Activated naive CD8-positive, alpha-beta T cell treated with anti-CD3 and anti-CD28 coated beads, Interleukin-2, amount 10 ng/mL, durations not matched to agents 7 days and 5 days (primary cell): ENCODE data around the gene GMPS. TPM values are rescaled to one million over a fixed set of nuclear protein-coding genes. Genes with fewer than 3 reads are reported as not detected.
"Not testable (repeated sequence)": the region's sequence is repeated elsewhere in the genome, so short reads cannot be mapped to it uniquely, and the experiment has no call there.

Experiments used
- ATAC-seq: fragments of 150-1000 bp; cut with Tn5 transposase; one replicate; pipeline ENCODE4 v1.10.0; 2021; ENCODE audit warnings: low read depth, moderate library complexity
- POLR2A ChIA-PET: fragments of 350-600 bp; sonication (Branson Sonifier 250); formaldehyde crosslinking; loops from one replicate; lab custom pipeline; 2021; ENCODE audit warnings: antibody characterized with exemption; lab: Charles Lee
- DNase-seq: peaks from one replicate; pipeline ENCODE4 v3.0.0; 2021
- H3K27ac Mint-ChIP-seq: one replicate; pipeline ENCODE4 v1.8.0; 2022; ENCODE audit warnings: mild to moderate bottlenecking, mixed read lengths
- H3K27me3 Mint-ChIP-seq: one replicate; pipeline ENCODE4 v1.8.0; 2022; ENCODE audit warnings: mild to moderate bottlenecking, moderate library complexity, mixed read lengths
- H3K36me3 Mint-ChIP-seq: one replicate; pipeline ENCODE4 v1.8.0; 2021; ENCODE audit warnings: mild to moderate bottlenecking, mixed read lengths
- H3K4me1 Mint-ChIP-seq: one replicate; pipeline ENCODE4 v1.8.0; 2021; ENCODE audit warnings: mixed read lengths
- H3K4me3 Mint-ChIP-seq: one replicate; pipeline ENCODE4 v1.8.0; 2022; ENCODE audit warnings: mild to moderate bottlenecking, moderate library complexity, mixed read lengths
- H3K9me3 Mint-ChIP-seq: one replicate; pipeline ENCODE4 v1.8.0; 2021; ENCODE audit warnings: mixed read lengths
- total RNA-seq, 2 experiments: library from RNA; stranded (reverse); gene quantifications; one replicate each; pipeline ENCODE4 v1.2.3, GENCODE V29; 2021

GMPS gene
- total RNA-seq, 2 experiments from 2014 or later = 84.0 to 86.8 TPM

- not testable (repeated sequence) for H3K27ac Mint-ChIP-seq, H3K9me3 Mint-ChIP-seq, H3K36me3 Mint-ChIP-seq, DNase-seq, H3K27me3 Mint-ChIP-seq, ATAC-seq, H3K4me3 Mint-ChIP-seq
- POLR2A ChIA-PET = interaction anchor here (2.8 kb wide), 2 partner anchors 10 to 54 kb away, joined by 10 to 19 read pairs; partner anchors contain the start of genes C3orf33 and GMPS
- peaks cover 30% of the 10 kb centered on the region for H3K4me1 Mint-ChIP-seq
These were observed 10.0 kb upstream of the GMPS start for GRCh38 chr3:155860424-155860823.

- Mint-ChIP-seq H3K4me3 (peak overlapping the region; percentile 57), H3K9me3 (no peaks in the 10 kb centered on the region), H3K27ac (peak overlapping the region; percentile 91), H3K36me3 (no peaks in the 10 kb centered on the region), H3K27me3 (no peaks in the 10 kb centered on the region), H3K4me1 (peaks cover 27% of the 10 kb centered on the region)
- POLR2A ChIA-PET = interaction anchor here (0.5 to 2.8 kb wide), 6 partner anchors 8 to 406 kb away, joined by 4 to 19 read pairs (median 8); partner anchors contain the start of genes C3orf33, GMPS and SLC33A1
- DNase-seq (no peak), ATAC-seq (no peak)
These were observed 8.8 kb upstream of the GMPS start for GRCh38 chr3:155861476-155862183.

GRCh38 chr3:155862290-155862982 is 8.0 kb upstream of the GMPS start:
- peak; percentile 93 for ATAC-seq
- Mint-ChIP-seq H3K4me1 (peaks cover 24% of the 10 kb centered on the region), H3K27ac (peak overlapping the region; percentile 91), H3K4me3 (peak overlapping the region; percentile 57)
- not testable (repeated sequence) for H3K36me3 Mint-ChIP-seq, H3K9me3 Mint-ChIP-seq, H3K27me3 Mint-ChIP-seq
- POLR2A ChIA-PET = interaction anchor here (0.7 to 2.8 kb wide), 6 partner anchors 8 to 815 kb away, joined by 3 to 19 read pairs (median 8); partner anchors contain the start of genes C3orf33, GMPS and SLC33A1
- DNase-seq = peak; percentile 40

GRCh38 chr3:155863072-155863784 is 7.2 kb upstream of the GMPS start:
- peak overlapping the region; percentile 91 for H3K27ac Mint-ChIP-seq
- POLR2A ChIA-PET = interaction anchor here (0.7 to 2.8 kb wide), 4 partner anchors 7 to 814 kb away, joined by 3 to 19 read pairs (median 10); partner anchors contain the start of genes C3orf33, GMPS and SLC33A1
- peak overlapping the region; percentile 57 for H3K4me3 Mint-ChIP-seq
- ATAC-seq = no peak
- no peak for DNase-seq
- no peaks in the 10 kb centered on the region for H3K36me3 Mint-ChIP-seq
- H3K4me1 Mint-ChIP-seq = peaks cover 24% of the 10 kb centered on the region
- H3K27me3 Mint-ChIP-seq = peaks cover 1% of the 10 kb centered on the region
- H3K9me3 Mint-ChIP-seq = no peaks in the 10 kb centered on the region

GRCh38 chr3:155869691-155870090 is 759 bp upstream of the GMPS start:
- peak overlapping the region; percentile 89 for H3K4me3 Mint-ChIP-seq
- H3K27me3 Mint-ChIP-seq = peaks cover 1% of the 10 kb centered on the region
- peaks cover 3% of the 10 kb centered on the region for H3K36me3 Mint-ChIP-seq
- POLR2A ChIA-PET = interaction anchor here (0.7 to 4.4 kb wide), 7 partner anchors 8 to 1290 kb away, joined by 3 to 41 read pairs (median 5); partner anchors contain the start of genes C3orf33, CCNL1 and SLC33A1
- peak overlapping the region; percentile 93 for H3K27ac Mint-ChIP-seq
- H3K4me1 Mint-ChIP-seq = peaks cover 13% of the 10 kb centered on the region
- ATAC-seq (no peak), DNase-seq (no peak)
- H3K9me3 Mint-ChIP-seq = no peaks in the 10 kb centered on the region

- peak overlapping the region; percentile 100 for H3K4me3 Mint-ChIP-seq
- ATAC-seq (peak; percentile 17), DNase-seq (peak; percentile 69)
- H3K36me3 Mint-ChIP-seq = peaks cover 3% of the 10 kb centered on the region
- POLR2A ChIA-PET = interaction anchor here (0.6 to 4.4 kb wide), 7 partner anchors 9 to 65 kb away, joined by 3 to 41 read pairs (median 5); partner anchors contain the start of genes C3orf33 and SLC33A1
- H3K27me3 Mint-ChIP-seq = peaks cover 1% of the 10 kb centered on the region
- no peaks in the 10 kb centered on the region for H3K9me3 Mint-ChIP-seq
- peak overlapping the region; percentile 98 for H3K27ac Mint-ChIP-seq
- peaks cover 19% of the 10 kb centered on the region for H3K4me1 Mint-ChIP-seq
These were observed 695 bp downstream of the GMPS start for GRCh38 chr3:155870945-155871745.

GRCh38 chr3:155871746-155872158 is 1.3 kb downstream of the GMPS start:
- H3K27ac Mint-ChIP-seq = peak overlapping the region; percentile 98
- no peaks in the 10 kb centered on the region for H3K9me3 Mint-ChIP-seq
- peaks cover 3% of the 10 kb centered on the region for H3K36me3 Mint-ChIP-seq
- POLR2A ChIA-PET = interaction anchor here (0.6 to 4.4 kb wide), 6 partner anchors 10 to 66 kb away, joined by 3 to 41 read pairs (median 12); partner anchors contain the start of genes C3orf33 and SLC33A1
- ATAC-seq (no peak), DNase-seq (no peak)
- peaks cover 22% of the 10 kb centered on the region for H3K4me1 Mint-ChIP-seq
- peak overlapping the region; percentile 100 for H3K4me3 Mint-ChIP-seq
- peaks cover 1% of the 10 kb centered on the region for H3K27me3 Mint-ChIP-seq

GRCh38 chr3:155872904-155873646 is 2.6 kb downstream of the GMPS start:
- Mint-ChIP-seq H3K36me3 (peaks cover 6% of the 10 kb centered on the region), H3K27me3 (no peaks in the 10 kb centered on the region), H3K4me1 (peaks cover 27% of the 10 kb centered on the region), H3K4me3 (peak overlapping the region; percentile 100), H3K9me3 (no peaks in the 10 kb centered on the region), H3K27ac (no peak overlapping the region)
- POLR2A ChIA-PET = interaction anchor here (4.4 kb wide), 1 partner anchor 67 kb away, joined by 33 read pairs; the partner anchor contains the start of gene C3orf33
- DNase-seq (no peak), ATAC-seq (no peak)

- peaks cover 9% of the 10 kb centered on the region for H3K36me3 Mint-ChIP-seq
- DNase-seq = no peak
- H3K9me3 Mint-ChIP-seq = no peaks in the 10 kb centered on the region
- H3K27ac Mint-ChIP-seq = no peak overlapping the region
- H3K4me1 Mint-ChIP-seq = peaks cover 38% of the 10 kb centered on the region
- H3K4me3 Mint-ChIP-seq = no peak overlapping the region
- POLR2A ChIA-PET = no interaction called here
- H3K27me3 Mint-ChIP-seq = no peaks in the 10 kb centered on the region
- ATAC-seq = no peak
These were observed 5.6 kb downstream of the GMPS start for GRCh38 chr3:155876037-155876436.

GRCh38 chr3:155876503-155876902 is 6.1 kb downstream of the GMPS start:
- Mint-ChIP-seq H3K4me3 (no peak overlapping the region), H3K27ac (no peak overlapping the region), H3K9me3 (no peaks in the 10 kb centered on the region), H3K27me3 (no peaks in the 10 kb centered on the region), H3K4me1 (peaks cover 39% of the 10 kb centered on the region), H3K36me3 (peaks cover 10% of the 10 kb centered on the region)
- ATAC-seq (no peak), DNase-seq (no peak)
- POLR2A ChIA-PET = no interaction called here

- H3K4me3 Mint-ChIP-seq = no peak overlapping the region
- H3K27me3 Mint-ChIP-seq = no peaks in the 10 kb centered on the region
- DNase-seq (no peak), ATAC-seq (no peak)
- H3K36me3 Mint-ChIP-seq = peaks cover 8% of the 10 kb centered on the region
- H3K9me3 Mint-ChIP-seq = no peaks in the 10 kb centered on the region
- peaks cover 34% of the 10 kb centered on the region for H3K4me1 Mint-ChIP-seq
- POLR2A ChIA-PET = no interaction called here
- H3K27ac Mint-ChIP-seq = no peak overlapping the region
These were observed 9.8 kb downstream of the GMPS start for GRCh38 chr3:155880286-155880685.
